SK-N-SH (cell line): Measurements from ENCODE around the gene LRRIQ1. TPM values are rescaled to one million over a fixed set of nuclear protein-coding genes. Genes with fewer than 3 reads are reported as not detected.

Source experiments
- CTCF ChIA-PET: fragments of 300-600, 350-600 bp; formaldehyde crosslinking; extraction: SDS; loops from one replicate; lab custom pipeline; 2021; lab: Yijun Ruan, JAX
- POLR2A ChIA-PET: fragments of 350-600 bp; sonication (Branson Sonifier 250); formaldehyde crosslinking; extraction: SDS; loops from one replicate; lab custom pipeline; 2020; ENCODE audit warnings: antibody characterized with exemption, inconsistent platforms; lab: Yijun Ruan, JAX
- DNase-seq: peaks from one replicate; pipeline ENCODE4 v3.0.0; 2012
- H2AFZ ChIP-seq: fragments of 200-600 bp; sonication (generic); 2 replicates; pipeline ENCODE4 v1.8.1; 2016; ENCODE audit warnings: antibody characterized with exemption, mild to moderate bottlenecking, low read depth
- H3F3A ChIP-seq: fragments of 200-600 bp; sonication (generic); replicated peaks from 2 replicates; pipeline ENCODE3; 2016; ENCODE audit warnings: antibody characterized with exemption, mild to moderate bottlenecking; ENCODE audit not compliant: insufficient read depth
- H3K27ac ChIP-seq, 2 experiments: fragments of 200-500 bp in 1 of 2; fragments of 200-600 bp in 1 of 2; sonication (Bioruptor generic) in 1 of 2; sonication (generic), shearing (Covaris generic) in 1 of 2; 2 replicates each; pipeline versions ENCODE4 v1.5.1 to v1.6.1; 2014 to 2016; ENCODE audit warnings: low read depth in 2 of 2, inconsistent platforms in 1 of 2, low read length in 1 of 2, mild to moderate bottlenecking in 1 of 2, mixed read lengths in 1 of 2
- H3K27me3 ChIP-seq: fragments of 200-600 bp; sonication (generic), shearing (Covaris generic); 2 replicates; pipeline ENCODE4 v1.6.1; 2016; ENCODE audit warnings: mixed run types; ENCODE audit not compliant: insufficient read depth
- H3K36me3 ChIP-seq, 2 experiments: fragments of 200-500 bp in 1 of 2; fragments of 200-600 bp in 1 of 2; sonication (Bioruptor generic) in 1 of 2; sonication (generic) in 1 of 2; replicated peaks in 1 of 2; 2 replicates each; pipeline versions ENCODE3 to v1.5.1; 2014 to 2016; ENCODE audit warnings: low read length in 1 of 2, mild to moderate bottlenecking in 1 of 2; ENCODE audit not compliant: insufficient read depth in 2 of 2, control insufficient read depth in 1 of 2
- H3K4me1 ChIP-seq, 2 experiments: fragments of 200-500 bp in 1 of 2; fragments of 200-600 bp in 1 of 2; sonication (Bioruptor generic) in 1 of 2; sonication (generic), shearing (Covaris generic) in 1 of 2; 2 replicates each; pipeline versions ENCODE4 v1.5.1 to v1.6.1; 2014 to 2016; ENCODE audit warnings: low read depth in 1 of 2, low read length in 1 of 2, mixed run types in 1 of 2; ENCODE audit not compliant: insufficient read depth in 2 of 2, control insufficient read depth in 1 of 2
- H3K4me2 ChIP-seq: fragments of 200-600 bp; sonication (generic), shearing (Covaris generic); 2 replicates; pipeline ENCODE4 v1.6.1; 2017; ENCODE audit warnings: mixed run types
- H3K4me3 ChIP-seq, 2 experiments: fragments of 200-500 bp in 1 of 2; fragments of 200-600 bp in 1 of 2; sonication (Bioruptor generic) in 1 of 2; sonication (generic), shearing (Covaris generic) in 1 of 2; 2 replicates each; pipeline versions ENCODE4 v1.5.1 to v1.8.1; 2014 to 2016; ENCODE audit warnings: low read depth in 2 of 2, inconsistent platforms in 1 of 2, low read length in 1 of 2, mild to moderate bottlenecking in 1 of 2, mixed read lengths in 1 of 2, moderate library complexity in 1 of 2
- H3K79me2 ChIP-seq: fragments of 200-600 bp; sonication (generic); 2 replicates; pipeline ENCODE4 v1.8.1; 2017; ENCODE audit warnings: mild to moderate bottlenecking; ENCODE audit not compliant: insufficient read depth
- H3K9ac ChIP-seq: fragments of 200-600 bp; sonication (generic); 2 replicates; pipeline ENCODE4 v1.6.1; 2017; ENCODE audit warnings: mixed run types
- H3K9me2 ChIP-seq: fragments of 200-600 bp; sonication (generic); 2 replicates; pipeline ENCODE4 v1.6.1; 2017; ENCODE audit warnings: mixed run types
- H3K9me3 ChIP-seq: fragments of 200-600 bp; sonication (generic); 2 replicates; pipeline ENCODE4 v1.6.1; 2017; ENCODE audit warnings: mixed run types, mild to moderate bottlenecking, moderate library complexity
- H4K20me1 ChIP-seq: fragments of 200-600 bp; sonication (generic); 2 replicates; pipeline ENCODE4 v1.6.1; 2017; ENCODE audit warnings: mild to moderate bottlenecking, mixed run types; ENCODE audit not compliant: insufficient read depth
- CHD2 ChIP-seq: fragments of 150-350 bp; IDR thresholded peaks from 2 replicates; pipeline ENCODE4 v1.6.1; 2018; ENCODE audit warnings: low read length; ENCODE audit not compliant: partially characterized antibody
- FOSL2 ChIP-seq: IDR thresholded peaks from 2 replicates; pipeline ENCODE4 v1.4.0; 2012; ENCODE audit warnings: low read depth, mild to moderate bottlenecking, moderate library complexity, borderline replicate concordance
- FOXJ3 ChIP-seq: sonication (generic); formaldehyde crosslinking; IDR thresholded peaks from 2 replicates; pipeline ENCODE4 v1.5.1; 2020; ENCODE audit warnings: mild to moderate bottlenecking, missing genetic modification reagents
- FOXM1 ChIP-seq: IDR thresholded peaks from 2 replicates; pipeline ENCODE4 v1.4.0; 2012; ENCODE audit warnings: low read depth, mild to moderate bottlenecking
- GABPA ChIP-seq: IDR thresholded peaks from 2 replicates; pipeline ENCODE4 v1.4.0; 2012; ENCODE audit warnings: low read depth, mild to moderate bottlenecking
- GATA2 ChIP-seq: sonication (generic); formaldehyde crosslinking; IDR thresholded peaks from 2 replicates; pipeline ENCODE4 v1.5.0; 2020; ENCODE audit warnings: mild to moderate bottlenecking, missing genetic modification reagents
- JUND ChIP-seq: IDR thresholded peaks from 2 replicates; pipeline ENCODE4 v1.4.0; 2012
- MEF2A ChIP-seq: IDR thresholded peaks from 2 replicates; pipeline ENCODE4 v1.4.0; 2012; ENCODE audit warnings: low read depth, borderline replicate concordance
- MXI1 ChIP-seq: IDR thresholded peaks from 2 replicates; pipeline ENCODE4 v1.6.1; 2012; ENCODE audit warnings: mild to moderate bottlenecking, low read depth, low read length, improper control_type of control experiment
- NFIC ChIP-seq: IDR thresholded peaks from 2 replicates; pipeline ENCODE4 v1.4.0; 2012; ENCODE audit warnings: borderline replicate concordance
- NRF1 ChIP-seq: IDR thresholded peaks from 2 replicates; pipeline ENCODE4 v1.6.1; 2012; ENCODE audit warnings: low read depth, mild to moderate bottlenecking, low read length
- POLR2AphosphoS5 ChIP-seq: IDR thresholded peaks from 2 replicates; pipeline ENCODE4 v1.6.1; 2012; ENCODE audit warnings: low read depth, low read length
- RAD21 ChIP-seq: IDR thresholded peaks from 2 replicates; pipeline ENCODE4 v1.6.1; 2012; ENCODE audit warnings: mild to moderate bottlenecking, low read length
- RCOR1 ChIP-seq: fragments of 150-350 bp; IDR thresholded peaks from 2 replicates; pipeline ENCODE4 v1.6.1; 2017; ENCODE audit warnings: antibody characterized with exemption, low read length
- SIN3A ChIP-seq: IDR thresholded peaks from 2 replicates; pipeline ENCODE4 v1.6.1; 2012; ENCODE audit warnings: low read depth, mild to moderate bottlenecking, low read length, moderate library complexity, borderline replicate concordance
- SMC3 ChIP-seq: IDR thresholded peaks from 2 replicates; pipeline ENCODE4 v1.6.1; 2012; ENCODE audit warnings: low read depth, low read length, improper control_type of control experiment
- TCF12 ChIP-seq: IDR thresholded peaks from 2 replicates; pipeline ENCODE4 v1.4.0; 2012
- YY1 ChIP-seq: IDR thresholded peaks from 2 replicates; pipeline ENCODE4 v1.4.0; 2012; ENCODE audit warnings: low read depth, mild to moderate bottlenecking
- WGBS: methylation state at CpG from one replicate; pipeline ENCODE4 v1.1.6; 2017; ENCODE audit warnings: low lambda C conversion rate; 5-methylcytosine and 5-hydroxymethylcytosine counted together
- polyA plus RNA-seq, 3 experiments: library from polyadenylated mRNA; depleted of rRNA; stranded (reverse); fragments of >200 nt; gene quantifications; 2 replicates each; pipeline ENCODE4 v1.2.3, GENCODE V29; 2012
- TF ChIP-seq, protein P1 (sequence below): IDR thresholded peaks from 2 replicates; pipeline ENCODE4 v1.4.0; 2012; ENCODE audit warnings: low read depth, borderline replicate concordance
- TF ChIP-seq, protein P2 (sequence below): fragments of 150-350 bp; IDR thresholded peaks from 2 replicates; pipeline ENCODE4 v1.6.1; 2016; ENCODE audit warnings: mild to moderate bottlenecking, low read depth, low read length
- TF ChIP-seq, protein P3 (sequence below): fragments of 150-350 bp; IDR thresholded peaks from 2 replicates; pipeline ENCODE4 v1.6.1; 2017; ENCODE audit warnings: antibody characterized with exemption, low read length, low read depth, borderline replicate concordance
- TF ChIP-seq, protein P4 (sequence below): IDR thresholded peaks from 2 replicates; pipeline ENCODE4 v1.4.0; 2012; ENCODE audit warnings: low read depth, borderline replicate concordance

LRRIQ1 gene
- polyA plus RNA-seq, 1 of the 3 experiments (the other 2 are of a cell fraction), result 0.39 TPM

DNA sequence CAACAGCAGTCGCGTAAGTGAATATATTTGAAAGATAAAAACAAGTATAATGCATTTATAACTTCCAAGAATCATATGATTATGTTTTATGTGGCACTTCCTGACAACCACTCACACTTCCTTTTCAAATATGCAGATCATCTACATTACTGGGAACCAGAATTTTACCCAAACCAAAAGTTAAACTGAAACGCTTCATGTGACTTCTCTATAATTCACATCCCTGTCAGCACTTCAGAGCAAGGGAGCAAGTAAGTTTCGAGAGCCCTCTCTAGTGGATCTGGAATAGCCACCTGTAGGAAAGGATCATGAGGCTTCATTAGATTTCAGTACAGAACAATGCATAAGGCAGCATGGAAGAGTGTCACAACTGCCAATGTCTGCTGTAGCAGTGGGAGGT lies 230.2 kb downstream of the LRRIQ1 start:
- ChIA-PET POLR2A (no interaction called here), CTCF (no interaction called here)
- Histone ChIP-seq H3K4me3 (no peak overlapping the region), H3K9me3 (no peaks in the 10 kb centered on the region), H3K4me1 (no peaks in the 10 kb centered on the region), H3K79me2 (no peaks in the 10 kb centered on the region), H3K4me2 (no peak overlapping the region), H2AFZ (no peak overlapping the region), H3K27me3 (no peaks in the 10 kb centered on the region), H3K27ac (no peak overlapping the region), H4K20me1 (no peaks in the 10 kb centered on the region), H3K9me2 (no peaks in the 10 kb centered on the region), H3K9ac (no peak overlapping the region), H3K36me3 (no peaks in the 10 kb centered on the region), H3F3A (no peaks in the 10 kb centered on the region)
- 76% methylated on average over 4 of the region's 4 CpGs for WGBS
- no peak for DNase-seq
- TF ChIP-seq RCOR1 (no peak), YY1 (no peak), CHD2 (no peak), RAD21 (no peak), TCF12 (no peak), GABPA (no peak), SIN3A (no peak)
- TF ChIP-seq, protein P1, sequence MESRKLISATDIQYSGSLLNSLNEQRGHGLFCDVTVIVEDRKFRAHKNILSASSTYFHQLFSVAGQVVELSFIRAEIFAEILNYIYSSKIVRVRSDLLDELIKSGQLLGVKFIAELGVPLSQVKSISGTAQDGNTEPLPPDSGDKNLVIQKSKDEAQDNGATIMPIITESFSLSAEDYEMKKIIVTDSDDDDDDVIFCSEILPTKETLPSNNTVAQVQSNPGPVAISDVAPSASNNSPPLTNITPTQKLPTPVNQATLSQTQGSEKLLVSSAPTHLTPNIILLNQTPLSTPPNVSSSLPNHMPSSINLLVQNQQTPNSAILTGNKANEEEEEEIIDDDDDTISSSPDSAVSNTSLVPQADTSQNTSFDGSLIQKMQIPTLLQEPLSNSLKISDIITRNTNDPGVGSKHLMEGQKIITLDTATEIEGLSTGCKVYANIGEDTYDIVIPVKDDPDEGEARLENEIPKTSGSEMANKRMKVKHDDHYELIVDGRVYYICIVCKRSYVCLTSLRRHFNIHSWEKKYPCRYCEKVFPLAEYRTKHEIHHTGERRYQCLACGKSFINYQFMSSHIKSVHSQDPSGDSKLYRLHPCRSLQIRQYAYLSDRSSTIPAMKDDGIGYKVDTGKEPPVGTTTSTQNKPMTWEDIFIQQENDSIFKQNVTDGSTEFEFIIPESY, result no peak

DNA sequence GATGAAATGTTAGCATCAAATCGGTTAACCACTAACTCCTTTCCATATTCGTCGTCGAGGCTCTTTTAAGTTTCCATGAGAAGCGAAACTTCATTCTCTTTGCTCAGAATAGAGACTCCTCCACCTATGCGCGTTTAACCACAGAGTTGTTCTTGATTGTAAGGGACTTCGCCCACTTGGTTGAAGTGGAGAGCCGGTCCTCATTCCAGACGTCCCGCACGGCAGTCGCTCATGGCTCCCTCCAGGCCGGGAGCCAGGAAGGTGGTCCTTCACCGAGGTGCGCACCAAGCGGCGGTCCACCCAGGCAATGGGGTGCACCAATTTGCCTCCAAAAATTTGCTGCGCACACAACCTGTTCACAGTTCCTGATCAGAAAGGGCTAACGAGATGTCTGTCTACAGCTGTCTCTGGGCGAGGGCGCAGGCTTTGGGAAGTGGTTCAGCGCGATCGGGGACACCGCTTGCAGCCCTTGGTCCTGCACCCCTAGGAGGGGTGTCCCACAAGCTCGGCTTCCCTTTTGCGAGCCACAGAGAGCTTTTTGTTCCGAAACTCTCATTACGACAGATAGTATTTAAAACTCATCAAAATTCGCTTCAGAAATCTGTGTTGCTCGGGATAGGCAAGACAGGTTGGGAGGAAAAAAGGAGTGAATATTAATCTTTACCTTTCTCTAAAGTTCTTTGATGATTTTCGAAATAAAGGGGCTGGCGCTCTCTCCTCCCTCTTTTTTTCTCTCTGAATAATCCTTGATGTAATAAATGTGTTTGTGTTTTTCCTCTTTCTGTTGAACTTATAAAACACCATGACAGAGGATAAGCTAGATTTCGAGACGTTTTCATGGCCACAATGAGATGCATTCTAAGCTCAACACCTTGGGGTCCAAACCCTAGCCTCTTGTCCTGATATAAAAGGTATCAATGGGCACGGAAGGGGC lies 237.5 kb downstream of the LRRIQ1 start:
- no peaks in the 10 kb centered on the region for H3K9me3 ChIP-seq
- no peak overlapping the region; the same call in 1 of the 2 replicates for H3K4me2 ChIP-seq
- no peak overlapping the region for H2AFZ ChIP-seq
- ChIA-PET CTCF (interaction anchor here (0.9 kb wide), 1 partner anchor 15 kb away, joined by 3 read pairs; no protein-coding TSS in a partner anchor), POLR2A (no interaction called here)
- H3K27ac ChIP-seq, result no peak overlapping the region
- WGBS, result 48% methylated on average over 33 of the region's 37 CpGs
- H3F3A ChIP-seq, result no peaks in the 10 kb centered on the region
- no peaks in the 10 kb centered on the region for H3K36me3 ChIP-seq
- no peaks in the 10 kb centered on the region for H3K9me2 ChIP-seq
- no peak overlapping the region; a peak in 1 of 4 replicates for H3K4me3 ChIP-seq
- no peak overlapping the region for H3K9ac ChIP-seq
- H3K27me3 ChIP-seq, result peaks cover 23% of the 10 kb centered on the region; the same call in 1 of the 2 replicates
- H3K4me1 ChIP-seq, result no peaks in the 10 kb centered on the region; a peak in 1 of 4 replicates
- no peak for DNase-seq
- no peaks in the 10 kb centered on the region for H4K20me1 ChIP-seq
- no peaks in the 10 kb centered on the region for H3K79me2 ChIP-seq
- TF ChIP-seq POLR2AphosphoS5 (no peak), MXI1 (no peak), FOSL2 (no peak), NRF1 (no peak), JUND (no peak), TCF12 (no peak), NFIC (no peak), SMC3 (no peak), FOXM1 (no peak), GATA2 (CRISPR knock-in tag) (no peak), CHD2 (no peak), FOXJ3 (no peak), MEF2A (no peak)
- TF ChIP-seq, protein P2, sequence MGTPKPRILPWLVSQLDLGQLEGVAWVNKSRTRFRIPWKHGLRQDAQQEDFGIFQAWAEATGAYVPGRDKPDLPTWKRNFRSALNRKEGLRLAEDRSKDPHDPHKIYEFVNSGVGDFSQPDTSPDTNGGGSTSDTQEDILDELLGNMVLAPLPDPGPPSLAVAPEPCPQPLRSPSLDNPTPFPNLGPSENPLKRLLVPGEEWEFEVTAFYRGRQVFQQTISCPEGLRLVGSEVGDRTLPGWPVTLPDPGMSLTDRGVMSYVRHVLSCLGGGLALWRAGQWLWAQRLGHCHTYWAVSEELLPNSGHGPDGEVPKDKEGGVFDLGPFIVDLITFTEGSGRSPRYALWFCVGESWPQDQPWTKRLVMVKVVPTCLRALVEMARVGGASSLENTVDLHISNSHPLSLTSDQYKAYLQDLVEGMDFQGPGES, result no peak
- TF ChIP-seq, protein P3, sequence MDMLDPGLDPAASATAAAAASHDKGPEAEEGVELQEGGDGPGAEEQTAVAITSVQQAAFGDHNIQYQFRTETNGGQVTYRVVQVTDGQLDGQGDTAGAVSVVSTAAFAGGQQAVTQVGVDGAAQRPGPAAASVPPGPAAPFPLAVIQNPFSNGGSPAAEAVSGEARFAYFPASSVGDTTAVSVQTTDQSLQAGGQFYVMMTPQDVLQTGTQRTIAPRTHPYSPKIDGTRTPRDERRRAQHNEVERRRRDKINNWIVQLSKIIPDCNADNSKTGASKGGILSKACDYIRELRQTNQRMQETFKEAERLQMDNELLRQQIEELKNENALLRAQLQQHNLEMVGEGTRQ, result no peak
- TF ChIP-seq, protein P4, sequence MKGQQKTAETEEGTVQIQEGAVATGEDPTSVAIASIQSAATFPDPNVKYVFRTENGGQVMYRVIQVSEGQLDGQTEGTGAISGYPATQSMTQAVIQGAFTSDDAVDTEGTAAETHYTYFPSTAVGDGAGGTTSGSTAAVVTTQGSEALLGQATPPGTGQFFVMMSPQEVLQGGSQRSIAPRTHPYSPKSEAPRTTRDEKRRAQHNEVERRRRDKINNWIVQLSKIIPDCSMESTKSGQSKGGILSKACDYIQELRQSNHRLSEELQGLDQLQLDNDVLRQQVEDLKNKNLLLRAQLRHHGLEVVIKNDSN, result no peak
